Measurements from ENCODE around the gene CDNF.

DNA sequence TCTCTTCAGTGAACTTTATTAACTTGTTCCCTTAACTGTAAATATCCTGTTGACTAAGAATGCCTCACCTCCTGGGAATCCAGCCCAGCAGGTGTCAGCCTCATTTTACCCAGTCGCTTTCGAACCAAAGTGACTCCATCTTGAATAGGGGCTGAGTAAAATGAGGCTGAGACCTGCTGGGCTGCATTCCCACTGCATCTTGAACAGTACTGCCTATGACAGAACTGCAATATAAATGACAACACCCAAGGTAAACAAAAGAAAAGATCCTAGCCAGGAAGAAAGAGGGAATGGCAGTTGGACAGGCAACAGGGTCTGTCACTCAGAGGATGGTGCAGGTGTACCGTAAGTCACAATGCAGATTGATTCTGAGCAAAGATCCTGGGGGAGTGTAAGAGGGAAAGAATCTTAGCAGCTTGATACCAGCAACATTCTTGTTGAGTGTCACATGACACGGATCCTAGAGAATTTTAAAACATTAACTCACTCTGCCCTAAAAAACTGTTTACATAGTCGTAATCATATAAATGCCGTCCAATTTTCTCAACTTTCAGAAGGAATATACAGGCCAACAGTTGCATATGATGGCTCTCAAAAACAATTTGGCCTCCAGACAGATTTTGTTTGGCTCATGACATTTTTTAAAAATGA, 58.7 kb downstream of the CDNF start:
- TF ChIP-seq POLR2AphosphoS5 (IDR thresholded peaks at IDR 0.05; ENCODE audit: low read depth, low read length) (no peak), TAF1 (IDR thresholded peaks at IDR 0.05; ENCODE audit: borderline replicate concordance, low read depth, low read length) (no peak)
